Measurements from ENCODE around the gene TSGA10IP. TPM values are rescaled to one million over a fixed set of nuclear protein-coding genes. Genes with fewer than 3 reads are reported as not detected.

The TSGA10IP gene
- total and polyA plus RNA-seq, 10 of the 15 experiments (the other 5 are each of a cell fraction or from before 2014, with no cell fraction given) = not detected

DNA sequence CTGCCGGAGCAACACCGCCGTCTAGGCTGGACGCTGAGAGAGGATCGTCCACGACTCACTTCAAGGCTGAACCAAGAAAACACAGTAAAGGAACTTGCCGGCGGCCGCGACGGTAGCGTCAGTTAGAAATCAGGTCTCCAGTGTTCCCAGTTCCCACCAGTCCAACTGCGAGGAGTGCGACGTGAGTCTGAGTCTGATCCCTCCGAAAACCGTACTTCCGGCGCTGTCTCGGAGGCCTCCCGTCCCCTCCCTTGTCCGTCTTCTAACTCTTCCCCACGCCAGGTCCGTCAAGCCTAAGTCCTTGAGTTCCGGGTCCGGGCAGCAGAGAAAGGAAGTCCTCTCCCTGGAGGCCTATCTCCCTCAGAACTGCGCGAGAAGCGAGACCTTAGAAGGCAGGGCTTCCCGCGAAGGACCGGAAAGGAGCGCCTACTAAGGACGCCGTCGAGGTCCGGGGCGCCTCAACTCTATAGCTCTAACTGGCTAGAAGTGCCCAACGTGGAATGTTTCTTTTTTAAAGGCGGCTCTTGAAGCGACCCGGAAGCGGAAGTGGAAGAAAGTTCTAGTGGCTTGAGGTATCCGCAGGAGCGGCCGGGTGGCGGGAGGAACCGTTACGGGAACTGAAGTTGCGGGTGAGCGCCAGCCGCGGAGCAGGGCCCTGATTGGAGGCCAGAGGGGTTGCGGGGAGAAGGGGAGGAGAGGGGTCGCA is 56.8 kb downstream of the TSGA10IP start, which contains the start of the genes BANF1 and EIF1AD (continued):
- TF ChIP-seq BHLHE40 (IDR thresholded peaks at IDR 0.05; ENCODE audit: borderline replicate concordance in 1 of 2, low read depth in 2 of 2, low read length in 1 of 2) = peak in 1 of 2 experiments; percentile 44; a peak in 1 of 4 replicates
- TF ChIP-seq, protein P1, sequence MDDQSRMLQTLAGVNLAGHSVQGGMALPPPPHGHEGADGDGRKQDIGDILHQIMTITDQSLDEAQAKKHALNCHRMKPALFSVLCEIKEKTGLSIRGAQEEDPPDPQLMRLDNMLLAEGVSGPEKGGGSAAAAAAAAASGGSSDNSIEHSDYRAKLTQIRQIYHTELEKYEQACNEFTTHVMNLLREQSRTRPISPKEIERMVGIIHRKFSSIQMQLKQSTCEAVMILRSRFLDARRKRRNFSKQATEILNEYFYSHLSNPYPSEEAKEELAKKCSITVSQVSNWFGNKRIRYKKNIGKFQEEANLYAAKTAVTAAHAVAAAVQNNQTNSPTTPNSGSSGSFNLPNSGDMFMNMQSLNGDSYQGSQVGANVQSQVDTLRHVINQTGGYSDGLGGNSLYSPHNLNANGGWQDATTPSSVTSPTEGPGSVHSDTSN (IDR thresholded peaks at IDR 0.05; ENCODE audit: insufficient replicate concordance, low read depth, low read length) = peak; percentile 43
- TF ChIP-seq, protein P2, sequence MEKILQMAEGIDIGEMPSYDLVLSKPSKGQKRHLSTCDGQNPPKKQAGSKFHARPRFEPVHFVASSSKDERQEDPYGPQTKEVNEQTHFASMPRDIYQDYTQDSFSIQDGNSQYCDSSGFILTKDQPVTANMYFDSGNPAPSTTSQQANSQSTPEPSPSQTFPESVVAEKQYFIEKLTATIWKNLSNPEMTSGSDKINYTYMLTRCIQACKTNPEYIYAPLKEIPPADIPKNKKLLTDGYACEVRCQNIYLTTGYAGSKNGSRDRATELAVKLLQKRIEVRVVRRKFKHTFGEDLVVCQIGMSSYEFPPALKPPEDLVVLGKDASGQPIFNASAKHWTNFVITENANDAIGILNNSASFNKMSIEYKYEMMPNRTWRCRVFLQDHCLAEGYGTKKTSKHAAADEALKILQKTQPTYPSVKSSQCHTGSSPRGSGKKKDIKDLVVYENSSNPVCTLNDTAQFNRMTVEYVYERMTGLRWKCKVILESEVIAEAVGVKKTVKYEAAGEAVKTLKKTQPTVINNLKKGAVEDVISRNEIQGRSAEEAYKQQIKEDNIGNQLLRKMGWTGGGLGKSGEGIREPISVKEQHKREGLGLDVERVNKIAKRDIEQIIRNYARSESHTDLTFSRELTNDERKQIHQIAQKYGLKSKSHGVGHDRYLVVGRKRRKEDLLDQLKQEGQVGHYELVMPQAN (conservative IDR thresholded peaks at IDR 0.05) = peak; percentile 83
- peak; percentile 67 for TF ChIP-seq IRF4 (IDR thresholded peaks at IDR 0.05; ENCODE audit: low read depth, low read length)
- TF ChIP-seq ZNF24 (IDR thresholded peaks at IDR 0.05) = no peak
- TF ChIP-seq, protein P3, sequence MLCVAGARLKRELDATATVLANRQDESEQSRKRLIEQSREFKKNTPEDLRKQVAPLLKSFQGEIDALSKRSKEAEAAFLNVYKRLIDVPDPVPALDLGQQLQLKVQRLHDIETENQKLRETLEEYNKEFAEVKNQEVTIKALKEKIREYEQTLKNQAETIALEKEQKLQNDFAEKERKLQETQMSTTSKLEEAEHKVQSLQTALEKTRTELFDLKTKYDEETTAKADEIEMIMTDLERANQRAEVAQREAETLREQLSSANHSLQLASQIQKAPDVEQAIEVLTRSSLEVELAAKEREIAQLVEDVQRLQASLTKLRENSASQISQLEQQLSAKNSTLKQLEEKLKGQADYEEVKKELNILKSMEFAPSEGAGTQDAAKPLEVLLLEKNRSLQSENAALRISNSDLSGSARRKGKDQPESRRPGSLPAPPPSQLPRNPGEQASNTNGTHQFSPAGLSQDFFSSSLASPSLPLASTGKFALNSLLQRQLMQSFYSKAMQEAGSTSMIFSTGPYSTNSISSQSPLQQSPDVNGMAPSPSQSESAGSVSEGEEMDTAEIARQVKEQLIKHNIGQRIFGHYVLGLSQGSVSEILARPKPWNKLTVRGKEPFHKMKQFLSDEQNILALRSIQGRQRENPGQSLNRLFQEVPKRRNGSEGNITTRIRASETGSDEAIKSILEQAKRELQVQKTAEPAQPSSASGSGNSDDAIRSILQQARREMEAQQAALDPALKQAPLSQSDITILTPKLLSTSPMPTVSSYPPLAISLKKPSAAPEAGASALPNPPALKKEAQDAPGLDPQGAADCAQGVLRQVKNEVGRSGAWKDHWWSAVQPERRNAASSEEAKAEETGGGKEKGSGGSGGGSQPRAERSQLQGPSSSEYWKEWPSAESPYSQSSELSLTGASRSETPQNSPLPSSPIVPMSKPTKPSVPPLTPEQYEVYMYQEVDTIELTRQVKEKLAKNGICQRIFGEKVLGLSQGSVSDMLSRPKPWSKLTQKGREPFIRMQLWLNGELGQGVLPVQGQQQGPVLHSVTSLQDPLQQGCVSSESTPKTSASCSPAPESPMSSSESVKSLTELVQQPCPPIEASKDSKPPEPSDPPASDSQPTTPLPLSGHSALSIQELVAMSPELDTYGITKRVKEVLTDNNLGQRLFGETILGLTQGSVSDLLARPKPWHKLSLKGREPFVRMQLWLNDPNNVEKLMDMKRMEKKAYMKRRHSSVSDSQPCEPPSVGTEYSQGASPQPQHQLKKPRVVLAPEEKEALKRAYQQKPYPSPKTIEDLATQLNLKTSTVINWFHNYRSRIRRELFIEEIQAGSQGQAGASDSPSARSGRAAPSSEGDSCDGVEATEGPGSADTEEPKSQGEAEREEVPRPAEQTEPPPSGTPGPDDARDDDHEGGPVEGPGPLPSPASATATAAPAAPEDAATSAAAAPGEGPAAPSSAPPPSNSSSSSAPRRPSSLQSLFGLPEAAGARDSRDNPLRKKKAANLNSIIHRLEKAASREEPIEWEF (IDR thresholded peaks at IDR 0.05; ENCODE audit: insufficient replicate concordance, low read depth, low read length) = no peak
- TF ChIP-seq, protein P4, sequence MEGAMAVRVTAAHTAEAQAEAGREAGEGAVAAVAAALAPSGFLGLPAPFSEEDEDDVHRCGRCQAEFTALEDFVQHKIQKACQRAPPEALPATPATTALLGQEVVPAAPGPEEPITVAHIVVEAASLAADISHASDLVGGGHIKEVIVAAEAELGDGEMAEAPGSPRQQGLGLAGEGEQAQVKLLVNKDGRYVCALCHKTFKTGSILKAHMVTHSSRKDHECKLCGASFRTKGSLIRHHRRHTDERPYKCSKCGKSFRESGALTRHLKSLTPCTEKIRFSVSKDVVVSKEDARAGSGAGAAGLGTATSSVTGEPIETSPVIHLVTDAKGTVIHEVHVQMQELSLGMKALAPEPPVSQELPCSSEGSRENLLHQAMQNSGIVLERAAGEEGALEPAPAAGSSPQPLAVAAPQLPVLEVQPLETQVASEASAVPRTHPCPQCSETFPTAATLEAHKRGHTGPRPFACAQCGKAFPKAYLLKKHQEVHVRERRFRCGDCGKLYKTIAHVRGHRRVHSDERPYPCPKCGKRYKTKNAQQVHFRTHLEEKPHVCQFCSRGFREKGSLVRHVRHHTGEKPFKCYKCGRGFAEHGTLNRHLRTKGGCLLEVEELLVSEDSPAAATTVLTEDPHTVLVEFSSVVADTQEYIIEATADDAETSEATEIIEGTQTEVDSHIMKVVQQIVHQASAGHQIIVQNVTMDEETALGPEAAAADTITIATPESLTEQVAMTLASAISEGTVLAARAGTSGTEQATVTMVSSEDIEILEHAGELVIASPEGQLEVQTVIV (IDR thresholded peaks at IDR 0.05; ENCODE audit: borderline replicate concordance, partially characterized antibody) = peak; percentile 83
- peak; percentile 88 for TF ChIP-seq ASH2L (IDR thresholded peaks at IDR 0.05; ENCODE audit: borderline replicate concordance, low read depth)
- TF ChIP-seq FOS (IDR thresholded peaks at IDR 0.05; ENCODE audit: borderline replicate concordance, extremely low read depth, insufficient read length) = no peak
- peak; percentile 96 for TF ChIP-seq POLR2A (IDR thresholded peaks at IDR 0.05; ENCODE audit: low read depth, low read length)
- TF ChIP-seq TCF12 (IDR thresholded peaks at IDR 0.05; ENCODE audit: low read depth, low read length) = no peak; the same call in 1 of the 2 replicates
- no peak for TF ChIP-seq SMC3 (IDR thresholded peaks at IDR 0.05; ENCODE audit: borderline replicate concordance, low read length)
- TF ChIP-seq YBX1 (IDR thresholded peaks at IDR 0.05) = no peak
- no peak for TF ChIP-seq SUPT20H (IDR thresholded peaks at IDR 0.05; ENCODE audit: borderline replicate concordance, control insufficient read depth, low read depth, low read length)
- TF ChIP-seq MTA2 (IDR thresholded peaks at IDR 0.05; ENCODE audit: low read depth) = peak; percentile 95
- TF ChIP-seq, protein P5, sequence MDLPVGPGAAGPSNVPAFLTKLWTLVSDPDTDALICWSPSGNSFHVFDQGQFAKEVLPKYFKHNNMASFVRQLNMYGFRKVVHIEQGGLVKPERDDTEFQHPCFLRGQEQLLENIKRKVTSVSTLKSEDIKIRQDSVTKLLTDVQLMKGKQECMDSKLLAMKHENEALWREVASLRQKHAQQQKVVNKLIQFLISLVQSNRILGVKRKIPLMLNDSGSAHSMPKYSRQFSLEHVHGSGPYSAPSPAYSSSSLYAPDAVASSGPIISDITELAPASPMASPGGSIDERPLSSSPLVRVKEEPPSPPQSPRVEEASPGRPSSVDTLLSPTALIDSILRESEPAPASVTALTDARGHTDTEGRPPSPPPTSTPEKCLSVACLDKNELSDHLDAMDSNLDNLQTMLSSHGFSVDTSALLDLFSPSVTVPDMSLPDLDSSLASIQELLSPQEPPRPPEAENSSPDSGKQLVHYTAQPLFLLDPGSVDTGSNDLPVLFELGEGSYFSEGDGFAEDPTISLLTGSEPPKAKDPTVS (IDR thresholded peaks at IDR 0.05; ENCODE audit: low read depth, low read length) = peak; percentile 72; the same call in 1 of the 2 replicates
- TF ChIP-seq RBBP5 (conservative IDR thresholded peaks at IDR 0.05) = no peak
